Measurements from ENCODE around the gene ABO. TPM values are rescaled to one million over a fixed set of nuclear protein-coding genes. Genes with fewer than 3 reads are reported as not detected.

ABO gene
- total and polyA plus RNA-seq, 4 donors: 3.9 to 23.0 (median 9.3) TPM

DNA sequence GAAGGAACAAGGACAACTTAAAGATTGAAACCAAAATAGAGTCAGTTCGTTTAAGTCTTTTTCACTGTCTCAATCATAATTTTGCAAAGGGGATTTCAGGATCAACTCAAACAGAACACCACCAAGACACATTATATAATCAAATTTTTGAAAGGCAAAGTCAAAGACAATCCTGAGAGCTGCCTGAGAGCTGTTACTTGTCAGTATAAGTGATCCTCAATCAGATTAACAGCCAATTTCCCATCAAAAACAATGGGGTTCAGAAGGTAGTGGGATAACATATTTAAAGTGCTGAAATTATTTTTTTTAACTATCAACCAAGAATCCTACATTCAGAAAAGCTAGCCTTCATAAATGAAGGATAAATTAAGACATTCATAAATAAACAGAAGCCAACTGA, 19.3 kb upstream of the ABO start:
- Histone ChIP-seq H3K4me1 (ENCODE audit: control insufficient read depth in 5 of 5, insufficient read depth in 5 of 5, low read length in 5 of 5) (no peaks in the 10 kb centered on the region), H3K4me3 (no peak overlapping the region), H3K27me3 (ENCODE audit: control insufficient read depth in 3 of 3, insufficient read depth in 3 of 3, low read length in 2 of 3) (no peaks in the 10 kb centered on the region), H3K9ac (ENCODE audit: insufficient read depth in 1 of 2, low read length in 2 of 2) (no peak overlapping the region), H3K27ac (ENCODE audit: low read depth in 1 of 2, low read length in 1 of 2) (no peak overlapping the region), H3K9me3 (ENCODE audit: control insufficient read depth in 4 of 4, insufficient read depth in 3 of 4, low read length in 3 of 4) (peaks cover 0 to 4% (median 2%) of the 10 kb centered on the region in 4 donors), H3K36me3 (ENCODE audit: control insufficient read depth in 4 of 4, insufficient read depth in 4 of 4, low read length in 4 of 4) (no peaks in the 10 kb centered on the region)
- ATAC-seq (ENCODE audit: insufficient read depth, low FRiP score) (no peak), DNase-seq (no peak)
- TF ChIP-seq, protein P1, sequence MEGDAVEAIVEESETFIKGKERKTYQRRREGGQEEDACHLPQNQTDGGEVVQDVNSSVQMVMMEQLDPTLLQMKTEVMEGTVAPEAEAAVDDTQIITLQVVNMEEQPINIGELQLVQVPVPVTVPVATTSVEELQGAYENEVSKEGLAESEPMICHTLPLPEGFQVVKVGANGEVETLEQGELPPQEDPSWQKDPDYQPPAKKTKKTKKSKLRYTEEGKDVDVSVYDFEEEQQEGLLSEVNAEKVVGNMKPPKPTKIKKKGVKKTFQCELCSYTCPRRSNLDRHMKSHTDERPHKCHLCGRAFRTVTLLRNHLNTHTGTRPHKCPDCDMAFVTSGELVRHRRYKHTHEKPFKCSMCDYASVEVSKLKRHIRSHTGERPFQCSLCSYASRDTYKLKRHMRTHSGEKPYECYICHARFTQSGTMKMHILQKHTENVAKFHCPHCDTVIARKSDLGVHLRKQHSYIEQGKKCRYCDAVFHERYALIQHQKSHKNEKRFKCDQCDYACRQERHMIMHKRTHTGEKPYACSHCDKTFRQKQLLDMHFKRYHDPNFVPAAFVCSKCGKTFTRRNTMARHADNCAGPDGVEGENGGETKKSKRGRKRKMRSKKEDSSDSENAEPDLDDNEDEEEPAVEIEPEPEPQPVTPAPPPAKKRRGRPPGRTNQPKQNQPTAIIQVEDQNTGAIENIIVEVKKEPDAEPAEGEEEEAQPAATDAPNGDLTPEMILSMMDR (IDR thresholded peaks at IDR 0.05; ENCODE audit: control extremely low read depth, extremely low read depth): no peak
- 71 to 84% methylated on average over 1 of the region's 1 CpG for WGBS, 2 donors

DNA sequence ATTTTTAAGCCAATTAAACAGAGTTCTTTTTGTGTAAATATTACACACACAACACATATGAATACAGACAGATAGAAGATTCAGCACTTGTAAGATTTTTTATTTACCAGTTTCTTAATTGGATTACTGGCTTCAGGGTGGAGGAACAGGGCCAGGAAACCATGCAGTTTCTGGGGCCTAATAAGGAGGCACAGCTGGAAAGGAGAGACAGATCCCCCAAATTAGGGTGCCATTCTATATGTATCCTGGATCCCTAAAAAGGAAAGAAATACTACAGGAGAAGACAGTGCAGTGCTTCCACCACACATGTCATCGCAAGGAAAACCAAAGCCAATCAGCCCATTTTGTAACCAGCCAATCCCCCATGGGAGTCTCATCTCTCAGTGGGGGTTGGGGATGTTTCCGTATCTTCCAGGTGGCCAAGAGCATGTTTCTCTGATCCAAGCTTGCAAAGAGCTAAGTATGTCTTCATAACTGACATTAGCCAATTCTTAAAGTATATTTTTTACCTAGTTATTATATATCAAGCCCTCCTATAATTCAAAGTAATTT, 15.8 kb upstream of the ABO start:
- Histone ChIP-seq H3K4me3 (no peak overlapping the region), H3K4me1 (ENCODE audit: control insufficient read depth in 5 of 5, insufficient read depth in 5 of 5, low read length in 5 of 5) (no peaks in the 10 kb centered on the region), H3K27me3 (ENCODE audit: control insufficient read depth in 3 of 3, insufficient read depth in 3 of 3, low read length in 2 of 3) (no peaks in the 10 kb centered on the region), H3K36me3 (ENCODE audit: control insufficient read depth in 4 of 4, insufficient read depth in 4 of 4, low read length in 4 of 4) (no peaks in the 10 kb centered on the region), H3K27ac (ENCODE audit: low read depth in 1 of 2, low read length in 1 of 2) (no peak overlapping the region), H3K9ac (ENCODE audit: insufficient read depth in 1 of 2, low read length in 2 of 2) (no peak overlapping the region), H3K9me3 (ENCODE audit: control insufficient read depth in 4 of 4, insufficient read depth in 3 of 4, low read length in 3 of 4) (peaks cover 0 to 5% (median 4%) of the 10 kb centered on the region in 4 donors)
- ATAC-seq (ENCODE audit: insufficient read depth, low FRiP score) (no peak), DNase-seq (no peak)
- TF ChIP-seq, protein P1 (IDR thresholded peaks at IDR 0.05; ENCODE audit: control extremely low read depth, extremely low read depth): no peak
- WGBS, 2 donors: 82 to 94% methylated on average over 2 of the region's 2 CpGs

DNA sequence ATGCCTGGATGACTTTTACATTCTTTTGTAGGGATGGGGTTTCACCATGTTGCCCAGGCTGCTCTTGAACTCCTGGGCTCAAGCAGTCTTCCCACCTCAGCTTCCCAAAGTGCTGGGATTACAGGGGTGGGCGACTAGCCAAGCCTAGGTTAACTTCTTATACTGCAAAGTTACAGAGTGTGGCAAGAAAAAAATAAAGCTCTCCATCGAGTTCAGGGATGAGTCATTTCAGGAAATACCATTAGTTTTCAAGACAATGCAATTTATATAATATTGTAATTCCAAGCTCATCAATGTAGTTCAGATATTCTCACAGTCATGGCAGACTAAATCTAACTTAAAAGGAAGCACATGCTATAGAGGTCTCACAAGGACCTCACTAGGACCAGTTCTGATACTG, 11.5 kb upstream of the ABO start:
- WGBS, 2 donors: 42 to 56% methylated on average over 2 of the region's 2 CpGs
- Histone ChIP-seq H3K36me3 (ENCODE audit: control insufficient read depth in 4 of 4, insufficient read depth in 4 of 4, low read length in 4 of 4) (no peaks in the 10 kb centered on the region), H3K27me3 (ENCODE audit: control insufficient read depth in 3 of 3, insufficient read depth in 3 of 3, low read length in 2 of 3) (no peaks in the 10 kb centered on the region), H3K9me3 (ENCODE audit: control insufficient read depth in 4 of 4, insufficient read depth in 3 of 4, low read length in 3 of 4) (peaks cover 0 to 5% (median 4%) of the 10 kb centered on the region in 4 donors), H3K9ac (ENCODE audit: insufficient read depth in 1 of 2, low read length in 2 of 2) (no peak overlapping the region), H3K27ac (ENCODE audit: low read depth in 1 of 2, low read length in 1 of 2) (no peak overlapping the region), H3K4me1 (ENCODE audit: control insufficient read depth in 5 of 5, insufficient read depth in 5 of 5, low read length in 5 of 5) (no peaks in the 10 kb centered on the region), H3K4me3 (no peak overlapping the region)
- TF ChIP-seq, protein P1 (IDR thresholded peaks at IDR 0.05; ENCODE audit: control extremely low read depth, extremely low read depth): no peak
- DNase-seq (no peak), ATAC-seq (ENCODE audit: insufficient read depth, low FRiP score) (no peak)

DNA sequence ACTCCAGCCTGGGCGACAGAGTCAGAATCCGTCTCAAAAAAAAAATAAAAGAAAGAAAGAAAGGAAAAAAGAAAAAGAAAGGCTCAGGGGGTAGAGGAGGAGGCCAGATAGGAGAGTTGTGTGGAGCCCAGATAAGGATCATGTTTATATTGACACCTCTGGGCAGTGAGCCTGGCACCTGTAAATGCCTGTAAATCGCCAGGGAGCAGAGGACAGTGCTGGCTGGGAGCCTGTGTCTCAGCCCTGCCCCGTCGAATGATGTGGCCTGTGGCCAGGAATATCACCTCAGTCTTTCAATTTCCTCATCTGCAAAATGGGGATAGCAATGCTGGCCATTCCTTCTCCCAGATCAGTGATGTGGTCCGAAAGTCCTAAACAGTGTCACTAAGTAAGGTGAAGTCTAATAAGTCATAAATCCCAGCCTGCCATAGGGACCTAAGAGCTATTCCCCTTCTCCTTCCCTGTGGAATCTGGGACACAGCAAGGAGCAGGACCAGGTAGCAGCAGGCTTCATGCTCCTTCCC, 10.3 kb upstream of the ABO start:
- ATAC-seq (ENCODE audit: insufficient read depth, low FRiP score): no peak
- Histone ChIP-seq H3K27me3 (ENCODE audit: control insufficient read depth in 3 of 3, insufficient read depth in 3 of 3, low read length in 2 of 3) (no peaks in the 10 kb centered on the region), H3K9ac (ENCODE audit: insufficient read depth in 1 of 2, low read length in 2 of 2) (no peak overlapping the region), H3K9me3 (ENCODE audit: control insufficient read depth in 4 of 4, insufficient read depth in 3 of 4, low read length in 3 of 4) (peaks cover 0 to 5% (median 0%) of the 10 kb centered on the region in 4 donors), H3K36me3 (ENCODE audit: control insufficient read depth in 4 of 4, insufficient read depth in 4 of 4, low read length in 4 of 4) (no peaks in the 10 kb centered on the region), H3K4me1 (ENCODE audit: control insufficient read depth in 5 of 5, insufficient read depth in 5 of 5, low read length in 5 of 5) (no peaks in the 10 kb centered on the region), H3K4me3 (no peak overlapping the region), H3K27ac (ENCODE audit: low read depth in 1 of 2, low read length in 1 of 2) (no peak overlapping the region)
- no peak for DNase-seq
- 71 to 84% methylated on average over 6 of the region's 6 CpGs for WGBS, 2 donors
- TF ChIP-seq, protein P1 (IDR thresholded peaks at IDR 0.05; ENCODE audit: control extremely low read depth, extremely low read depth): no peak
